Activated T-cell treated with anti-CD3 and anti-CD28 coated beads for 48 hours (primary cell): Measurements from ENCODE around the gene RPL32.
"Not testable (repeated sequence)": the region's sequence is repeated elsewhere in the genome, so short reads cannot be mapped to it uniquely, and the experiment has no call there.

Source experiments
- DNase-seq: peaks from one replicate; pipeline ENCODE4 v3.0.0-alpha.2; 2020; ENCODE audit warnings: low read depth

Gene RPL32

DNA sequence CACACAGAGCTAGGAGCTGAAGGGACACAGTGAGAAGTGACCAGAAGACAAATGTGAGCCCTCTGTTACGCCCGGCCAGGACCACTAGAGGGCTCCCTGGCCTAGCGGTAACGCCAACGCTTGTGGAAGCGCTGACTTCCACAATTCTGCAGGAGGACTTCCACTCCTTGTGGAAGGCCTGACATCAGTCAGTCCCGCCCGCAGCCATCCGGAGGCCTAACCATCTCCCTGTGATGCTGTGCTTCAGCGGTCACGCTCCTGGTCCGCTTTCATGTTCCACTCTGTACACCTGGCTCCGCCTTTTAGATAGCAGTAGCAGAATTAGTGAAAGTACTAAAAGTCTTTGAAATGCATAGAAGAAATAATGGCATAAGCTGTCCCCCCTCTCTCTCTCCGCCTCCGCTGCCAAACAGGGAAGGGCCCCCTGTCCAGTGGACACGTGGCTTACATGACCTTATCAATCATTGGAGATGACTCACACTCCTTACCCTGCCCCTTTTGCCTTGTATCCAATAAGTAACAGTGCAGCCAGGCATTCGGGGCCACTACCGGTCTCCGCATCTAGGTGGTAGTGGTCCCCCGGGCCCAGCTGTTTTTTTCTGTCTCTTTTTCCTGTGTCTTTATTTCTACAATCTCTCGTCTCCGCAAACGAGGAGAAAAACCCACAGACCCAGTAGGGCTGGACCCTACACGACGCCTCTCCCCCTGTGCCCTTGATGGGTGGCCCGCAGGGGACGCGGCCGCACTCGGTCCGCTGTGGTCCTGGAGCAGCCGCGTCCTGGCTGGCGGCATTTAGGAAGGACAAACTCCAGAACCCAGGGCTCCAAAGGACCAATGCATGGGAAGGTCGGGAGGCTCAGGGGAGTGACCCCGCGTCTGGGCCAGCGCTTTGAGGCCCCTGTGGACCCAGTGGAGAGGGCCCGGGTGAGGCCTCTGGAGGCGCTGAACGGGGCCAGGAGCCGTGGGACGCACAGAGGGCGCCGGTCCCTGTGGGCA is 27.0 kb upstream of the RPL32 start:
- peak; percentile 54 for DNase-seq

DNA sequence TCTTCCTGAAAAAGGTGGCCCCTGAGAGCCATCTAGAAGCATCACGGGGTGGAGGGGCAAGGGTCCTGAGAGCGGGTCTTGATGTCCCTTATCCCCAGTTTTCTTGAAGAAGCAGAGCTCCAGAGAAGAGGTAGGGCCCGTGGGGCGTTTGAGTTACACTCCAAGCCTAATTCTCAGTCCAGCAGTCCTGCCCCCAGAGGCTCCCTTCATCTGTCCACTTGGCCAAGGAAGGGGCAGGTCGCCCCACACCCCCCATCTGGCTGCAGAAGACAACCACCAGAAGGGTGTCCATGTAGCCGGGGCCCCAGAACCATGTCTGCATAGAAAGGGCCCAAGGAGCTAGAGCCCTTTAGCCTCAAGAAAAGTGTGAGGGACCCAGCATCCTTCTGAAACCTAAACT is 25.5 kb upstream of the RPL32 start:
- DNase-seq, result no peak

DNA sequence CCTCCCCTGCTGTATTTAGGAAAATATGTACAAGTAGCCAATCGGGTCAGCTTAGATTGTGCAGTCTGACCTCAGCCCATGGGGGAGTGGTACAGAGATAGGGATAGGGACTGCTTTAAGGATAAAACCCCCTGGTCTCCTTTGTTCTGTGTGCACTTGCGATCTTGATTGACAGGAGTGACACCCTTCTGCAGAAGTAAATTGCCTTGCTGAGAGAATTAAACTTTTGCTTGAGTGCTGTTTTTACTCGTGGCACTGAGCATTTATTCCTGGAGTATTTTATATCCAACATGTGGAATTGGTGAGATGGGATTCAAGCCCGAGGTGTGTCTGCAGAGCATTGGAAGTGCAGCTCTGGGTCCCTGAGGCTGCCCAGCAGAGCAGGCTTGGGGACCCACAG is 23.9 kb upstream of the RPL32 start:
- DNase-seq, result no peak

DNA sequence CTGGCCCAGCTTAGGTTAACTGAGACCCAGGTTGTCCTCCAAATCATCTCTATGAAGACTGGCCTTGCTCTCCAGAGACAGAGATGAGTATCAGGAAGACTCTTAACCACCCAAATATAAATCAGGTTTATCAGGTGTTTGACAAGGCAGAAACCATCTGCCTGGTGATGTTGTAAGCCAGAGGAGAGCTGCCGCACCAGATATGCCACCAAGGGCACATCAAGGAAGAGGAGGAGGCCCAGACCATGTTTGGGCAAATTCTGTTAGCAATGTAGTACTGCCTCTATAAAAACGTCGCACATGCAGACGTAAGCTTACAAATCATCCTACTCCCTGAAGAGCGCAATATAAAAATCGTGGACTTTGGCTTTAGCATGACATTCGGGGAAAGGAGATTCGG is 21.0 kb upstream of the RPL32 start:
- DNase-seq, result no peak

DNA sequence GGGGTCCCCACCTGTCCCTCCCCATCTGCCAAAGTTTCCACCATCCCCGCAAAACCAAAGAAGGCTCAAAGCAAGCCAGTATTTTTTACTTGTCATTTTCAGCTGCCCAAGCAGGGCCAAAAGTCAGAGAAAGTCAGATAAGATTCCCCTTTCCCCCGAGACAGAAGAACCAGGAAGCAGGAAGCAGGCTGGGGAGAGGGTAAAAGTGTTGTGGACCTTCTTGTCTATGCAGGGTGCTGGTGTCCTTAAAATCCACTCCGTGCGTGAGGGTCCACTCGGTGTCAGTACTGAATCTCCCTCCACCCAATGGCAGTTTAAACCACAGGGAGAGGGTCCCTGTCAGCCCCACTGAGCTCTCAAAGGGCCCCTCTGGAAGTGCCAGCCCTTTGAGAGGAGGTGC is 20.2 kb upstream of the RPL32 start:
- no peak for DNase-seq

DNA sequence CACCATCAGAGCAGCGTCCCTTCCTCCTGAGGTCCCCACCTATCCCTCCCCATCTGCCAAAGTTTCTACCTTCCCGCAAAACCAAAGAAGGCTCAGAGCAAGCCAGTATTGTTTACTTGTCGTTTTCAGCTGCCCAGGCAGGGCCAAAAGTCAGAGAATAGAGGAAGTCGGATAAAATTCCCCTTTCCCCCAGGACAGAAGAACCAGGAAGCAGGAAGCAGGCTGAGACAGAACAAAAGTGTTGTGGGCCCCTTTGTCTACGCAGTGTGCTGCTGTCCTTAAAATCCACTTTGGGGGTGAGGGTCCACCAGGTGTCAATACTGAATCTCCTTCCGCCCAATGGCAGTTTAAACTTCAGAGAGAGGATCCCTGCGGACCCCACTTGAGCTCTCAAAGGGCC is 18.5 kb upstream of the RPL32 start:
- DNase-seq, result no peak

DNA sequence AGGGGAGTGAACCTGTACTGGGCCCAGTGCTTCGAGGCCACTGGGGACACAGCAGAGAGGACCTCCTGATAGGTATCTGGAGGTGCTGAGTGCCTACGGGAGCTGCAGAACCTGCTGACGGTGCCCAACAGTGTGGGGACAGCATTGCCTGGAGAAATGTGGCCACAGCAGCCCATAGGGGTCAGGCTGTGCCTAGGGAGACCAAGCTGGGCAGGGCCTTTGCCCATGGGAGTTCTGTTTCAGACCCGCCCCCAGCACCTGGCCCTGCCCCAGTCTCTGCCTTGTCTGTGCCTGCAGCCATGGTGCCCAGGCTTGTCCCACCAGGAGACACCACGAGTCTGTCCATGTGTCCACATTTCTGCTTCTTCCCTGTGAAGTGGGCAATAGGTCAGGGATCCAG is 15.3 kb upstream of the RPL32 start:
- DNase-seq, result no peak

DNA sequence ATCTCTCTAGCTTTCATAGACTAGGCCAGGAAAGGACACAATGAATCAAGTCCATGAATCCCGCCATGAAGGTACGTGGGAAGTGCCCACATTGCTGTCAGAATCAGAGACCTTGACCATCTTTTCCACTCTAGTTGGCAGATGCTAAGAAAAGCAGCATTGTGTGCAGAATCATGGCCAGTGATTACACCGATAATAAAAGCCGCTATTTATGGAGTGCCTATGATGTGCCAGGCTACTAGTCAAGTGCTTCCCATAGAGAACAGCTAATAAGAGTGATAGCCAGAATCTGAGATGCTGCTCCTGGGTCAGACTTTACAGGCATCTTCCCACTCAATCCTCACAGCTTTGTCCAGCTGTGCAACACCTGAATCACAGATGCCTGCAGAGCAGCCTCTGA is 13.2 kb upstream of the RPL32 start:
- no peak for DNase-seq

DNA sequence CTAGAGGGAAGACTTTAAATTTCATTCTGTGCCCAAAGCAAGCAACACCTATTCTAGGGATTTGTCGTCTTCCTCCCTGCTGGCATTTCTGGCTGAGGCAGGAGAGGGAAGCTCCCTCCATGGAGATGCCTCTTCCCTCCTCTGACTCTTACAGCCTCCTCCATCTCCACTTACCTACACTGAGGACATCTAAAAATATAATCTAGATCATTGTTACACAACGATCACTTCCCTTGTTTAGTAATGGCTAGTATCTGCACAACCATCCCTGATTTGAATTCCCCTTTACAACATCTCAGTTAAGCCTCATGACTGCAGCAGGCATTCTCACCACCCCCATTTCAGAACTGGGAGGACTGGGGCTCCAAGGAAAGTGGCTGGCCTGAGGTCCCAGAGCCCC is 12.5 kb upstream of the RPL32 start:
- not testable (repeated sequence) for DNase-seq

DNA sequence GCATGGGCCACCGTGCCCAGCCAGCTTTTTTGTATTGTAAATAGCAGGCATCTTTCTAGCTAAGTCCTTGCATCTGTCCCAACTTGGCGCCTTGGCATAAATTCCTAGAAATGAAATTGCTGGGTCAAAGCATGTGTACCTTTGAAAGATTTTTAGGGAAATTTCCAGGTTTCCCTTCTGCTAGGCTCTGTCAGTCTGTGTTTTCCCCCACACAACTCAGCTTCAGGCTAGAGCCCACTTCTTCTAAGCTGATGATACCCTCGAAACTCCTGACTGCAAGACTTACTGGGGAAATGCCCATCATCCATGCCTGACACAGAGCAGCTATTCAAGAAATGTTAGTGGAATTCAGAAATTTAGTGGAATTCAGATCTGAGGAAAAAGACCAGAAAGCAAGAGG is 10.8 kb upstream of the RPL32 start:
- no peak for DNase-seq

DNA sequence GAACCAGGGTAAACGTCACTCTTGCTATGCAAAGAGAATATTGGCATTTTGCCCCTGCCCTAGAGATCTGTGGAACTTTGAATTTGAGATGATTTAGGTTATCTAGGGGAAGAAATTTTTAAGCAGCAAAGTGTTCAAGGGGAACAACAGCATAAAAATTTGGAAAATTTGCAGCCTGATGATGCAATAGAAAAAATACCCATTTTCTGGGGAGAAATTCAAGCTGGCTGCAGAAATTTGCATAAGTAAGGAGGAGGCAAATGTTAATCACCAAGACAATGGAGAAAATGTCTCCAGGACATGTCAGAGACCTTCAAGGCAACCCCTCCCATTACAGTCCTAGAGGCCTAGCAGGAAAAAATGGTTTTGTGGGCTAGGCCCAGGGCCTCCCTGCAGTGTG is 4.4 kb upstream of the RPL32 start:
- DNase-seq, result no peak

DNA sequence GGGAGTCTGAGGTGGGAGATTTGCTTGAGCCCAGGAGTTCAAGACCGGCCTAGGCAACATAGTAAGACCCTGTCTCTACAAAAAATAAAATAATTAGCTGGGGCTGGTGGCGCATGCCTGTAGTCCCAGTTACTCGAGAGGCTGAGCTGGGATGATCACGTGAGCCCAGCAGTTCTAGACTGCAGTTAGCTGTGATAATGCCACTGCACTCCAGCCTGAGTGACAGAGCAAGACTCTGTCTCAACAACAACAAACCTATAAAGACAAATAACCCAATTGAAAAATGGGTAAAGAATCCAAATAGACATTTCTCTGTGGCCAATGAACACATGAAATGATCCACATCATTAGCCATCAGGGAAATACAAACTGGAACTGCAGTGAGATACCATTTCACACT is 1.1 kb upstream of the RPL32 start:
- no peak for DNase-seq

DNA sequence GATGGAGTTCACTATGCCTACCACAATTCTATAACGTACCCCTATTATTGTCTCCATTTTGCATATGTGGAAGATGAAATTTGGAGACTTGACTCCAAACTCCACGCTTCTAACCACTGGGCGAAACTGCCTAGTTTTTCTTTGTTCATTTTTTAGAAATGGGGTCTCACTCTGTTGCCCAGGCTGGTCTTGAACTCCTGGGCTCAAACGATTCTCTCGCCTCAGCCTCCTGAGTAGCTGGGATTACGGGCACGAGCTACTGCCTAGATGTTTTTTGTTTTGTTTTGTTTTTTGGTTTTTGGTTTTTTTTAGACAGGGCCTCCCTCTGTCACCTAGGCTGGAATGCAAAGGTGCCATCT is 584 bp upstream of the RPL32 start:
- no peak for DNase-seq

DNA sequence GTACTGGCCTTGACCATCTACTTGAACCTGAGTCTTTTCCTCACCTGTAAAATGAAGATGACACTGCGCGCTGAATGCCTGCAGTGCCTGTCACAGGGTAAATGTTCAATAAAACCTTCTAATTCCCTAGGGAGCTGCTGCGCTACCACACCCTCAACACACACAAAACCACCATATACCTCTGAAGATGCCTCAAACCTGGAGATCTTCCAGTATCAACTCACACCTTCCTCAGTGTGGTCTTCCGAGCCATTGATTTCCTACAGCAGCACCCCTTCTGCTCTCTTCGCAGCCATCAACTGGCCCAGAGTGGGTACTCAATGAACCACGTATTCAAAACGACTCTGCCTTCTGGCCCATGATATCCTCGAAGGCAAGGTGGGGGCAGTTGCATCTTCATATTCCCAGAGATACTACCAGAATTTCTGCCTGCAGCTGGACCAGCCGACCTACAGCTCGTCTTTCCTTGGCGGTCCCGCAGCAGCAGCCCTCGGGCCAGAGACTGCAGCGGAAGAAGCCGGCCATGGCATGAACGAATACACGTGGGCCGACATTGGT is 695 bp downstream of the RPL32 start:
- DNase-seq, result no peak

DNA sequence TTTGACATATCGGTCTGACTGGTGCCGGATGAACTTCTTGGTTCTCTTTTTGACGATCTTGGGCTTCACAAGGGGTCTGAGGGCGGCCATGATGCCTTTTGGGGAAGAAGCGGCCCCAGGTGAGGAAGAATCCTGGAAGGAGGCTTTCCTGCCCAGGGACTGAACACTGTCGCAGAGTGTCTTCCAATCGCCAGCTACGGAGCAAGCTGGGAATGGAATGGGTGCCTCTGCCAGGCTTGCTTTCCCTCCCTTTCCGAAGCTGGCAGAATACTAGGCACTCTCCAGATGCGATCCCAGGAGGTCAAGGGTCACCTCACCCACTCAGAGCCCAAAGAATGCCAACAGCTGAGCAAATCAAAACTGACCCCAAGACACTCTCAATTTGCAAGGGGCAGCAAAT is 1.2 kb downstream of the RPL32 start:
- DNase-seq, result not testable (repeated sequence)

DNA sequence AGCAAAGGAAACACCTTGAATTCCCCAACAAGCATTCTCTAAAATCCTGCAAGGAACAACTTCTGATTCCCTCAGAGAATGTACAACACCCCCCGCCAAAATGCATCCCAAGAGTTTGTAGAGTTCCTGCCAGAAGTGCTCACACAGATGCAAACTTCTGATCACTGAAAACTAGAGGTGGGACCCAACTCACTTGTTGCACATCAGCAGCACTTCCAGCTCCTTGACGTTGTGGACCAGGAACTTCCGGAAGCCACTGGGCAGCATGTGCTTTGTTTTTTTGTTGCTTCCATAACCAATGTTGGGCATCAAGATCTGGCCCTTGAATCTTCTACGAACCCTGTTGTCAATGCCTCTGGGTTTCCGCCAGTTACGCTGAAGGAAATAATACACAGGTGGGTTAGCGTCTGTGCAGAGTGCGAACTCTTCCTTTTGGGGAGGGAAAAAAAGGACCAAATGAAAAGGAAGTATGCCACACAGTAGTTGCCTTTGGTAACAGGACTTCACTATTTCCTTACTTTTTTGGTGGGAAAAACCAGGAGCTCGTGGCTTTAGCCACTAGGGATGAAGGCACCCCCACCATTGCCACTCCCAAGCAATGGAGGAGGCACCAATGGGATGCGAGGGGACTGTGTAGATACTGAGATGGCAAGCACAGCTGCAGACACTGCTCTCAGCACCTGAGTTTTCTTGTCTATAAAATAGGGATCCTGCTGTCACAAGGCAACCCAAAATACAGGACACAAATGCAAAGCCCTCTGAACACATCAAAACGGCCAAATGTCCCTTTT is 2.0 kb downstream of the RPL32 start:
- no peak for DNase-seq

DNA sequence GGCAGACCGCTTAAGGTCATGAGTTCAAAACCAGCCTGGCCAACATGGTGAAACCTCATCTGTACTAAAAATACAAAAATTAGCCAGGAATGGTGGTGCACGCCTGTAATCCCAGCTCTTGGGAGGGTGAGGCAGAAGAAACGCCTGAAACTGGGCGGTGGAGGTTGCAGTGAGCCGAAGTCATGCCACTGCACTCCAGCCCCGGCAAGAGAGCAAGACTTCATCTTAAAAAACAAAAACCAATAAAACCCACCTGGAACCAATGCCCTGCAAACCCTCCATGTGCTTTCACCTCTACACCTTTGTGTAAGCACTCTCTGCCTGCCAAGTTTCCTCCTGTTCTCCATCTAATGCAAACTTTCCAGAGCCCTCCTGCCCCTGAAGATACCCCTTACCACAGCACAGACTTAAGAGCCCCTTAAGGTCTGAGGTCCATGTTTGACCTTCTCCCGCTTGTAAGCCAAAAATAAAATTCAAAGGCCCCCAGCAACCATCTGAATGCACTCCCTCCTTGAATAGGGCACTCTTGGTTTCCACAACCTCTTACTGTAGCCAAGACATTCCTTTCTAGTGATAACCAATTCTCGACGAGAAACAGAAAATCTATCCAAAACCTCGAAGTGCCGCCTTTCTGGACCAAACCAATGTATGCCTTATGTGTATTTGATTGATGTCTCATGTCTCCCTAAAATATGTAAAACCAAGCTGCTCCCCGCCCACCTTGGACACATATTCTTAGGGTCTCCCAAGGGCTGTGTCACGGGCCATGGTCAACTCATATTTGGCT is 3.0 kb downstream of the RPL32 start:
- DNase-seq, result no peak

DNA sequence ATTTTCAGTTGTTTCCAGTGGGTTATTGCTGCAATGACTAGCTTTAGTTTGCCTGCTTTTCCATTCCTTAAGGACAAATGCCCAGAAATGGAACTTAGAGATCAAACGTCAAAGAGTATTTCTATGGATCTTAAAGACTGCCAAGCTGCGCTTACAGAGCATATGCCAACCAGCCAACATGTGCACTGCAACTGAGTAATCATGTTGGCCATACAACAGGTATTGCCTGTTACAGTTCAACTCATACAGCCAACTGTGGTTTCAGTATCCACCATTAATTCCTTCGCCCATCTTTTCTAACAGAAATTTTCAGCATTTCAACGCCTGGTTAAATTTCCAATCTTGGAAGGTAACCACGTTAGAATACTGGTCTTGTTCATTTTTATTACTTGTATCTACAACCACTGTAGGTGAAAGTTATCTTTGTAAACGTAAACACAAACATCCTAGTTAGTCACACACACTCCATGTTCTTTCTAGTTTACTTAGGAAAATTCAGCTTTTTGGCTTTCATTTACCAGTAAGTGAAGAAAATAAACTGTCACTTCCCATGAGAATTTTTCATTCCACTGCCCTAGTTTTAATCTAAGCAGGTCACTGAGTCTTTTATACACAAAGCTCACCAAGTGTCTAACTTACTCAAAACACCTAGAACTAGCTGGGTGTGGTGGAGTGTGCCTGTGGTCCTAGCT is 3.9 kb downstream of the RPL32 start:
- DNase-seq, result no peak

DNA sequence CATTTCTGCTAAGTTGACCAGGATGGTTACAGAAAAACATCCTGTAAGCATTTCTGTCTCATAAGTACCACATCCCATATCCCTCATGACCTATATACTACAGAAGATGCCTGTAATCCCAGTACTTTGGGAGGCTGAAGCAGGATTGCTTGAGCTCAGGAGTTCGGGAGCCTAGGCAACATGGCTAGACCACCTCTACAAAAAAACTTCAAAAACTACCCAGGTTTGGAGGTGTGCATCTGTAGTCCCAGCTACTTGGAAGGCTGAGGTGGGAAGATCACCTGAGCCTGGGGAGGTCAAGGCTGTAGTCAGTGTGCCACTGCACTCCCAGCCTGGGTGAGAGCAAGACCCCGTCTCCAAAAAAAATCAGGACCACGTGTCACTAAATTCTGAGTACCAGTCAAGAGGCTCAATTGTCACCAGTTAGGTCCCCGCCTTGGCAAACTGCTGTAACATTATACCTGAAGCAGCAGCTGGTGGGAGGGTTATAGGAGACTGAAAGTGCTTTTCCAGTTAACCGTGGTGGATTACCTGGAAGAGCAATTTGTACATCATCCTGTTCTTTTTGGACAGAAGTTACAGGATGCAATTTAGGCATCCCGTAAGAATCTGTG is 6.2 kb downstream of the RPL32 start:
- no peak for DNase-seq

DNA sequence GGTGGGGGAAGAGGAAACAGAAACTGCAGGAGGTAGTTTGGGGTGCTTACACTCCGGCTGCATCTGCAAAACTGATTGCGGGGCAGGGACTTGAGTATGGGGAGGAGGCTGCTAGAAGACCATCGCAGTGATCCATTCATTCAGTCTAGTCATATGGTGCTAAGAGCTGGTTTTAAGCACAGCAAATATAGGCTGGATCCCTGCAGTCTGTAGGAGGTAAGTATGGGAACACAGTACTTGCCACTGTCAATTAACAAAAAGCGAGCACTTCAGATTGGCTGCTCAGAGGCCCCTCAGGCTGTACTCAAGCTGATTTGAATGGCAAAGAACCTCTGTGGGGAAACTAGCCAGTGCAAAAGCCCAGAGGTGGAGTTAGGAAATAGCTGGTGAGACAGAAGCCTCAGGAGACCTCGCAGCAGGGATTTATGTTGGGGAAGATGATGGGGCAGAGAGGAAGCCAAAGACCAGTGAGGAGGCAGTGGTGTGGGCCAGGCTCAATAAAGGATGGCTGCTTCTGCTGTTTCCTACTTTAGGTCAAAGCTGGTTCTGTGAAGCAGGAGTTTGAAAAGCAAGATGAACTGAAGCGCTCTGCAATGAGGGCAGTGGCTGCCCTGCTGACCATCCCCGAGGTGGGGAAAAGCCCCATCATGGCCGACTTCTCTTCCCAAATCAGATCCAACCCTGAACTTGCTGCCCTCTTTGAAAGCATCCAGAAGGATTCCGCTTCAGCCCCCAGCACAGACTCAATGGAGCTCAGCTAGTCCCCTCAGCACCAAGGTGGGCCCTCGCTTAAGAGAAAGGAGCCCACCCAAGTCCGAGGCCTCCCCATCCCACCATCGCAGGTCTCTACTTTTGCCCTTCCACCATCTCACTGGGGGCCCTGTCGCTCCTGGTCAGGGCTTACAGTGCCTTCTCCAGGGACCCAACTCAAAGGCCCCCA is 7.9 kb downstream of the RPL32 start:
- DNase-seq, result no peak
